GM18517 (cell line): ENCODE results near the gene ATF2.
"Not testable (repeated sequence)": the region's sequence is repeated elsewhere in the genome, so short reads cannot be mapped to it uniquely, and the experiment has no call there.

ENCODE experiments used
- ATAC-seq: cut with Tn5 transposase; IDR thresholded peaks from one replicate; pipeline ENCODE4 v1.9.1; 2021; ENCODE audit warnings: mild to moderate bottlenecking, moderate library complexity; ENCODE audit not compliant: unreplicated experiment

The ATF2 gene

GRCh38 chr2:175166216-175166824 lies 1.7 kb downstream of the ATF2 start:
- no peak for ATAC-seq

- no peak for ATAC-seq
These were observed 3.8 kb downstream of the ATF2 start for GRCh38 chr2:175164235-175164634.

GRCh38 chr2:175158894-175159293 lies 9.1 kb downstream of the ATF2 start:
- ATAC-seq, result no peak

- no peak for ATAC-seq
These were observed 11.5 kb downstream of the ATF2 start for GRCh38 chr2:175156534-175156933.

- ATAC-seq, result peak; percentile 79
These were observed 13.3 kb downstream of the ATF2 start for GRCh38 chr2:175154661-175155082.

- ATAC-seq, result peak; percentile 81
These were observed 15.8 kb downstream of the ATF2 start for GRCh38 chr2:175152242-175152641.

GRCh38 chr2:175151791-175152190 lies 16.2 kb downstream of the ATF2 start:
- ATAC-seq, result no peak

- ATAC-seq, result no peak
These were observed 20.8 kb downstream of the ATF2 start for GRCh38 chr2:175147186-175147585.

GRCh38 chr2:175143678-175144077 lies 24.3 kb downstream of the ATF2 start:
- no peak for ATAC-seq

- ATAC-seq, result no peak
These were observed 24.8 kb downstream of the ATF2 start for GRCh38 chr2:175143191-175143590.

- ATAC-seq, result no peak
These were observed 27.7 kb downstream of the ATF2 start for GRCh38 chr2:175140332-175140731.

- ATAC-seq, result no peak
These were observed 30.2 kb downstream of the ATF2 start for GRCh38 chr2:175137793-175138192.

- ATAC-seq, result peak; percentile 73
These were observed 31.4 kb downstream of the ATF2 start for GRCh38 chr2:175136334-175137215.

- no peak for ATAC-seq
These were observed 32.1 kb downstream of the ATF2 start for GRCh38 chr2:175135862-175136261.

- no peak for ATAC-seq
These were observed 32.8 kb downstream of the ATF2 start for GRCh38 chr2:175135177-175135576.

- ATAC-seq, result no peak
These were observed 36.8 kb downstream of the ATF2 start for GRCh38 chr2:175131252-175131651.

- no peak for ATAC-seq
These were observed 41.3 kb downstream of the ATF2 start for GRCh38 chr2:175126661-175127060.

GRCh38 chr2:175123254-175123653 lies 44.7 kb downstream of the ATF2 start:
- no peak for ATAC-seq

- ATAC-seq, result peak; percentile 77
These were observed 56.8 kb downstream of the ATF2 start for GRCh38 chr2:175111200-175111657.

- ATAC-seq, result not testable (repeated sequence)
These were observed 59.9 kb downstream of the ATF2 start for GRCh38 chr2:175108091-175108490.

- ATAC-seq, result no peak
These were observed 60.9 kb downstream of the ATF2 start for GRCh38 chr2:175107146-175107545.

GRCh38 chr2:175103191-175103590 lies 64.8 kb downstream of the ATF2 start:
- no peak for ATAC-seq
